ENCODE data around the gene MAP4K5. TPM values are rescaled to one million over a fixed set of nuclear protein-coding genes. Genes with fewer than 3 reads are reported as not detected.

Gene MAP4K5
- total RNA-seq, 1 experiment from 2014 or later = 42.7 TPM

DNA sequence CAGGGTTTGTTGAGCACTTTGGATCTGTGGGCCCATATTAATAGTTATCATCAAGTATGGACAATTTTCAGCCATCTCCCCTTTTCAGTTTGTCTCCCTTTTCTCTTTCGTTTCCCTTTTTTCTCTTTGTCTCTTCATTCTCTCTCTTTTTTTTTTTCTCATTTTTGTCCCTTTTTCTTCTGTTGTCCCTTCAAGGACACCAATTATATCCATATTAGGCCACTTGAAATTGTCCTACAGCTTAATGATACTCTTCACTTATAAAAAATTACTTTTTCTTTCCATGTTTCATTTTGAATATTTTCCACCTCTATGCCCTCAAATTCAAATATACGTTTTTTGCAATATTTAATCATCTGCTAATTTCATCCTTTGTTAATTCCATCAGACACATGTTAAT lies 53.3 kb downstream of the MAP4K5 start:
- H3K23me2 ChIP-seq (ENCODE audit: insufficient read length, low read depth, low read length, poor library complexity, severe bottlenecking) = no peaks in the 10 kb centered on the region
- H3K9me3 ChIP-seq (ENCODE audit: control insufficient read depth, low read depth, low read length) = no peaks in the 10 kb centered on the region
- H2BK120ac ChIP-seq (ENCODE audit: low read depth, low read length, poor library complexity, severe bottlenecking) = no peak overlapping the region
- no peak overlapping the region for H4K5ac ChIP-seq (ENCODE audit: insufficient read length, low read depth, low read length)
- no peaks in the 10 kb centered on the region for H3K4me1 ChIP-seq (ENCODE audit: insufficient read depth, low read length)
- no peak overlapping the region for H3T11ph ChIP-seq (ENCODE audit: low read length)
- no peak overlapping the region for H3K56ac ChIP-seq (ENCODE audit: insufficient read length, low read depth, low read length)
- peaks cover 10 to 16% (median 12%) of the 10 kb centered on the region in 3 experiments; a peak in 6 of 7 replicates for H3K36me3 Mint-ChIP-seq (ENCODE audit: insufficient read depth in 1 of 3, low read depth in 3 of 3)
- H2BK15ac ChIP-seq (ENCODE audit: low read depth, low read length) = no peak overlapping the region
- no peaks in the 10 kb centered on the region for H3K79me2 ChIP-seq (ENCODE audit: insufficient read depth, low read length)
- H3K23ac ChIP-seq (ENCODE audit: insufficient read length, low read depth, low read length) = no peak overlapping the region
- no peak overlapping the region for H3K4ac ChIP-seq (ENCODE audit: low read depth, low read length)
- peak overlapping the region in 1 of 3 experiments; percentile 23; a peak in 1 of 7 replicates for H3K27ac Mint-ChIP-seq
- H3K4me3 Mint-ChIP-seq = no peak overlapping the region
- H4K20me1 ChIP-seq (ENCODE audit: control insufficient read depth, insufficient read depth, insufficient read length) = no peaks in the 10 kb centered on the region
- no peak overlapping the region for H3K27ac ChIP-seq (ENCODE audit: insufficient read length, low read depth, low read length)
- H2AK5ac ChIP-seq (ENCODE audit: insufficient read length, low read length) = no peak overlapping the region
- H3K9me3 Mint-ChIP-seq = no peaks in the 10 kb centered on the region
- H2BK5ac ChIP-seq (ENCODE audit: insufficient read length, low read length) = no peak overlapping the region
- no peaks in the 10 kb centered on the region for H3K27me3 ChIP-seq (ENCODE audit: insufficient read depth, low read length)
- DNase-seq = no peak
- TF ChIP-seq, protein P1, sequence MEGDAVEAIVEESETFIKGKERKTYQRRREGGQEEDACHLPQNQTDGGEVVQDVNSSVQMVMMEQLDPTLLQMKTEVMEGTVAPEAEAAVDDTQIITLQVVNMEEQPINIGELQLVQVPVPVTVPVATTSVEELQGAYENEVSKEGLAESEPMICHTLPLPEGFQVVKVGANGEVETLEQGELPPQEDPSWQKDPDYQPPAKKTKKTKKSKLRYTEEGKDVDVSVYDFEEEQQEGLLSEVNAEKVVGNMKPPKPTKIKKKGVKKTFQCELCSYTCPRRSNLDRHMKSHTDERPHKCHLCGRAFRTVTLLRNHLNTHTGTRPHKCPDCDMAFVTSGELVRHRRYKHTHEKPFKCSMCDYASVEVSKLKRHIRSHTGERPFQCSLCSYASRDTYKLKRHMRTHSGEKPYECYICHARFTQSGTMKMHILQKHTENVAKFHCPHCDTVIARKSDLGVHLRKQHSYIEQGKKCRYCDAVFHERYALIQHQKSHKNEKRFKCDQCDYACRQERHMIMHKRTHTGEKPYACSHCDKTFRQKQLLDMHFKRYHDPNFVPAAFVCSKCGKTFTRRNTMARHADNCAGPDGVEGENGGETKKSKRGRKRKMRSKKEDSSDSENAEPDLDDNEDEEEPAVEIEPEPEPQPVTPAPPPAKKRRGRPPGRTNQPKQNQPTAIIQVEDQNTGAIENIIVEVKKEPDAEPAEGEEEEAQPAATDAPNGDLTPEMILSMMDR (conservative IDR thresholded peaks at IDR 0.05) = no peak
- H2BK12ac ChIP-seq (ENCODE audit: insufficient read length, low read depth, low read length) = no peak overlapping the region
- no peaks in the 10 kb centered on the region for H3K27me3 Mint-ChIP-seq (ENCODE audit: low read depth)
- H3K79me1 ChIP-seq (ENCODE audit: insufficient read depth, low read depth, low read length, poor library complexity, severe bottlenecking) = no peaks in the 10 kb centered on the region
- H3K18ac ChIP-seq (ENCODE audit: insufficient read length, low read depth, low read length) = no peak overlapping the region
- 100% methylated on average over 1 of the region's 2 CpGs for WGBS (ENCODE audit: extremely low coverage, insufficient read length, low lambda C conversion rate)
- no peak overlapping the region for H2AFZ ChIP-seq (ENCODE audit: low read length)
- no peaks in the 10 kb centered on the region for H3K4me1 Mint-ChIP-seq
- H3K14ac ChIP-seq (ENCODE audit: insufficient read depth, low read length) = no peak overlapping the region
- no peak overlapping the region for H3K9ac ChIP-seq (ENCODE audit: extremely low read depth, insufficient read length, low read length)
- no peak overlapping the region for H3K4me2 ChIP-seq (ENCODE audit: insufficient read depth, insufficient read length, low read length)
- H4K91ac ChIP-seq (ENCODE audit: insufficient read length, low read depth, low read length) = no peak overlapping the region
- no peak overlapping the region for H4K8ac ChIP-seq (replicated peaks; ENCODE audit: insufficient read length, low read depth, low read length)
- H2BK20ac ChIP-seq (ENCODE audit: low read depth, low read length, poor library complexity, severe bottlenecking) = no peak overlapping the region

Data from H9 (cell line).